Choroid plexus epithelial cell (primary cell): ENCODE data around the gene CD58.

Experiments
- DNase-seq: peaks from one replicate; pipeline ENCODE4 v3.0.0-alpha.2; 2010; ENCODE audit warnings: low read depth
- H3K4me3 ChIP-seq: 2 replicates; pipeline ENCODE4 v1.5.1; 2011; ENCODE audit warnings: low read depth, mild to moderate bottlenecking, control low read depth, low read length, moderate library complexity
- CTCF ChIP-seq: conservative IDR thresholded peaks from 2 replicates; pipeline ENCODE4 v1.5.1; 2011; ENCODE audit warnings: low read depth, mild to moderate bottlenecking, control low read depth, inconsistent platforms, low read length, moderate library complexity

CD58 gene

GRCh38 chr1:116571215-116571919, 541 bp upstream of the CD58 start:
- DNase-seq = no peak
- no peak for TF ChIP-seq CTCF
- peak overlapping the region; percentile 76 for H3K4me3 ChIP-seq

- no peak for TF ChIP-seq CTCF
- DNase-seq = no peak
- peak overlapping the region; percentile 76 for H3K4me3 ChIP-seq
Measured at GRCh38 chr1:116569776-116570357, 959 bp downstream of the CD58 start.

GRCh38 chr1:116569381-116569670, 1.5 kb downstream of the CD58 start:
- H3K4me3 ChIP-seq = no peak overlapping the region
- no peak for DNase-seq
- no peak for TF ChIP-seq CTCF

GRCh38 chr1:116568662-116569380, 2.0 kb downstream of the CD58 start:
- no peak for DNase-seq
- H3K4me3 ChIP-seq = no peak overlapping the region
- no peak for TF ChIP-seq CTCF

- no peak overlapping the region for H3K4me3 ChIP-seq
- no peak for TF ChIP-seq CTCF
- no peak for DNase-seq
Measured at GRCh38 chr1:116567790-116568661, 2.8 kb downstream of the CD58 start.

GRCh38 chr1:116565222-116565621, 5.6 kb downstream of the CD58 start:
- no peak for DNase-seq
- TF ChIP-seq CTCF = no peak
- no peak overlapping the region for H3K4me3 ChIP-seq
